Parathyroid adenoma (tissue), 2 donors: ENCODE measurements around the gene HRH2.
"Not testable (repeated sequence)": the region's sequence is repeated elsewhere in the genome, so short reads cannot be mapped to it uniquely, and the experiment has no call there.

Experiments used
- H2AFZ ChIP-seq: fragments of 300-600 bp; sonication (generic); one replicate; pipeline ENCODE4 v1.7.0; 2017; ENCODE audit warnings: antibody characterized with exemption, mild to moderate bottlenecking
- H3K27ac ChIP-seq: fragments of 300-600 bp; sonication (generic); one replicate; pipeline ENCODE4 v1.7.0; 2017
- H3K27me3 ChIP-seq: fragments of 300-600 bp; sonication (generic); one replicate; pipeline ENCODE4 v1.7.0; 2017; ENCODE audit warnings: low read length; ENCODE audit not compliant: control insufficient read depth, insufficient read depth
- H3K36me3 ChIP-seq: fragments of 300-600 bp; sonication (generic); one replicate; pipeline ENCODE4 v1.7.0; 2017; ENCODE audit warnings: low read length; ENCODE audit not compliant: control insufficient read depth, insufficient read depth
- H3K4me1 ChIP-seq: fragments of 300-600 bp; sonication (generic); one replicate; pipeline ENCODE4 v1.7.0; 2017; ENCODE audit warnings: control low read depth
- H3K4me2 ChIP-seq: fragments of 300-600 bp; sonication (generic); one replicate; pipeline ENCODE4 v1.7.0; 2017; ENCODE audit warnings: low read length
- H3K4me3 ChIP-seq: fragments of 300-600 bp; sonication (generic); one replicate; pipeline ENCODE4 v1.7.0; 2017; ENCODE audit warnings: low read depth, low read length
- H3K79me2 ChIP-seq: fragments of 300-600 bp; sonication (generic); one replicate; pipeline ENCODE4 v1.7.0; 2017; ENCODE audit warnings: control low read depth
- H3K9ac ChIP-seq: fragments of 300-600 bp; sonication (generic); one replicate; pipeline ENCODE4 v1.7.0; 2017; ENCODE audit warnings: mild to moderate bottlenecking
- H3K9me3 ChIP-seq: fragments of 300-600 bp; sonication (generic); one replicate; pipeline ENCODE4 v1.7.0; 2017; ENCODE audit warnings: low read length; ENCODE audit not compliant: control insufficient read depth
- TF ChIP-seq, protein P1 (sequence below): fragments of 300-600 bp; sonication (generic); IDR thresholded peaks from one replicate; pipeline ENCODE4 v1.7.0; 2017; ENCODE audit warnings: antibody characterized with exemption, mild to moderate bottlenecking
- donor health status: primary hyperparathyroidism.

Gene HRH2

DNA sequence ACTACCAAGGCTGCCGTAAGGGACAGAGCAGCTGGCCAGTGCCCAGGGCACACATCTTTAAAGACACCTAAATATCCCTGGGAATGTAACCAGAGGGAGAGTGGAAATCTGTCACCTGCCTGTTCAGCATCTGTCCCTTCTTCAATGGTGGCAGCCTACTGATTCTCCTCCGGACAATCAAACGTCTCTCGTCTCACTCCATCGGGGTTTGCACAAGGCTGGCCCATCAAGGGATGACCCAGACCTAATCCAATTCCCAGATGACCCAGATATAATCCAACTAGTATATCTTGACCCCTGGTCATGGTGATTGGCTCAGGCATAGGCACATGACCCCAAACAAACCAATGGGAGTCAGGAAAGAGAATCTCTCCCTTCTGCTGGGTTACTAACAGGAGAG is 93.5 kb downstream of the HRH2 start:
- Histone ChIP-seq H3K36me3 (no peaks in the 10 kb centered on the region), H3K27me3 (no peaks in the 10 kb centered on the region), H3K27ac (no peak overlapping the region), H2AFZ (no peak overlapping the region), H3K9me3 (no peaks in the 10 kb centered on the region), H3K9ac (no peak overlapping the region), H3K4me1 (no peaks in the 10 kb centered on the region), H3K79me2 (no peaks in the 10 kb centered on the region), H3K4me3 (no peak overlapping the region), H3K4me2 (no peak overlapping the region)
- TF ChIP-seq, protein P1, sequence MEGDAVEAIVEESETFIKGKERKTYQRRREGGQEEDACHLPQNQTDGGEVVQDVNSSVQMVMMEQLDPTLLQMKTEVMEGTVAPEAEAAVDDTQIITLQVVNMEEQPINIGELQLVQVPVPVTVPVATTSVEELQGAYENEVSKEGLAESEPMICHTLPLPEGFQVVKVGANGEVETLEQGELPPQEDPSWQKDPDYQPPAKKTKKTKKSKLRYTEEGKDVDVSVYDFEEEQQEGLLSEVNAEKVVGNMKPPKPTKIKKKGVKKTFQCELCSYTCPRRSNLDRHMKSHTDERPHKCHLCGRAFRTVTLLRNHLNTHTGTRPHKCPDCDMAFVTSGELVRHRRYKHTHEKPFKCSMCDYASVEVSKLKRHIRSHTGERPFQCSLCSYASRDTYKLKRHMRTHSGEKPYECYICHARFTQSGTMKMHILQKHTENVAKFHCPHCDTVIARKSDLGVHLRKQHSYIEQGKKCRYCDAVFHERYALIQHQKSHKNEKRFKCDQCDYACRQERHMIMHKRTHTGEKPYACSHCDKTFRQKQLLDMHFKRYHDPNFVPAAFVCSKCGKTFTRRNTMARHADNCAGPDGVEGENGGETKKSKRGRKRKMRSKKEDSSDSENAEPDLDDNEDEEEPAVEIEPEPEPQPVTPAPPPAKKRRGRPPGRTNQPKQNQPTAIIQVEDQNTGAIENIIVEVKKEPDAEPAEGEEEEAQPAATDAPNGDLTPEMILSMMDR, result no peak

DNA sequence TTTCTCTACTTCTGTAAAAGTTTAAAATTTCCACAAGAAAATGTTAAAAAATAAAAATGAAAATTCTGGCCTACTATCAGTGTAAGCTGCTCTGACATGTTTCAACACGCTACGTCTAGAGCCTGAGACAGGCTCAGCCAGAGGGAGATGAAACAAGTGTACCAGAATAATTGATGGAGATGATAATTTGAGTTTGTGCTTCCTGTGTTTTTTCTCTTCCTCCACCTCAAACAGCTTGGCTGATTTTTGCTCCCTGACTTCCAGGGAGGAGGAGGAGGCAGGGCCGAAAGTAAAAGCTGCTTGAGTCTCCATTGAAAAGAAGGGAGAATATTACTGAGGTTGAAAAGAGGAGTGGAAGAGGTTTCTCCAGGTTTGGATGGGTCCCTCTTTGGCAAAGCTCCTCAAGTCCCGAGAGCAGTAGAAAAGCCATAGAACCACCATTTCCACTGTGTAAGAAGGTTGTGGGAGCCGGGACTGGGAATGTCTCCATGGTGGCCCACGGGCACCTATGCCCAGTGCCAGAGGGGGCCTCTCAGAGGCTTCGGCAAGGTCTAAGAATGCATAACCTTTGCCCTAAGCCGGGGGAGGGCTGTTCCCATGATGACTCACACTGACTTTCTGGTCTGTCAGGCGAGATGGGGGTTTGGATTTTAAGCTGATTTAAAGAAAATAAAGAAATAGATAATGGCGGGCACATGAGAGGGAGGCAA is 95.1 kb downstream of the HRH2 start:
- Histone ChIP-seq H3K4me3 (no peak overlapping the region), H3K27ac (no peak overlapping the region), H3K79me2 (no peaks in the 10 kb centered on the region), H3K27me3 (no peaks in the 10 kb centered on the region), H3K4me1 (no peaks in the 10 kb centered on the region), H3K9ac (no peak overlapping the region), H2AFZ (no peak overlapping the region), H3K4me2 (no peak overlapping the region), H3K9me3 (no peaks in the 10 kb centered on the region), H3K36me3 (no peaks in the 10 kb centered on the region)
- TF ChIP-seq, protein P1, result no peak

DNA sequence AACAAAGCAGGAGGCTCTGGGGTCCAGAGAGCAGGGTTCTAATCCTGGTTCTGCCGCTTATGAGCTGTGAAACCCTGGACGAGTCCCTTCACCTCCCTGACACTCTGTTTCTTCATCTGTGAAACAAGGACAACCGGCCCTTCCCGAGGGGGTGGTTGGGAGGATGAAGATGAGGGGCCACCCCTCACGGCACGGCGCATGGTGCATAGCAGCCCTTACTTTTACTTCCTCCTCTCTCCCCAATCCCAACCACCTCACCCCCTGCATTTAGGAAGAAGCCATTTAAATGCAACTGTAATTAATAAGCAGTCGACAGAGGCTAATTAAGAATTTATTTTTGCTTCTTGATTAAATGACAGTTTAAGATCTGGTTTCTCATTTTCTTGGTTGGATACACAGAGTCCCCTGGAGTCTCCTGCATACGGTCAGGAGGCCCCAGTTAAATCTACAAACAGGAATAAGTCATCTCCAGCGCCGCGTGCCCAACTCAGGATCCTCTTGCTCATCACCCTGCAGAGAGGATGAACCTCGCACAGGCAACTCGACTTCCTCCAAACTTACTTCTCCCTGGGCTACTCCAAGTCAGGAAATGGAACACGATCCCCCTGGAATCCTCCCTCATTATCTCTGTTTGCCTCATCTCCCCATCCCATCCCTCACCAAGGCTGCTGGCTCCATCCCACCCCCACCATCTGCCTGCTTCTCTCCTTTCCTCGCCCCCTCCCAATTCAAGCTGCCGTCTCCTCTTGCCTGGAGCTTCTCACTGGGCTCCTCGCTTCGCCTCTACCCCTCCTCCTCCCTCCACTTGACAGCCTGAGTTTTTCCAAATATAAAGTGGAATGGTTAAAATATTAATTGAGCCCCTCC is 95.9 kb downstream of the HRH2 start:
- H2AFZ ChIP-seq, result no peak overlapping the region
- TF ChIP-seq, protein P1, result no peak
- H3K27me3 ChIP-seq, result no peaks in the 10 kb centered on the region
- no peaks in the 10 kb centered on the region for H3K9me3 ChIP-seq
- H3K79me2 ChIP-seq, result no peaks in the 10 kb centered on the region
- H3K27ac ChIP-seq, result no peak overlapping the region
- H3K4me2 ChIP-seq, result no peak overlapping the region
- H3K4me1 ChIP-seq, result no peaks in the 10 kb centered on the region
- H3K4me3 ChIP-seq, result no peak overlapping the region
- H3K9ac ChIP-seq, result no peak overlapping the region
- no peaks in the 10 kb centered on the region for H3K36me3 ChIP-seq

DNA sequence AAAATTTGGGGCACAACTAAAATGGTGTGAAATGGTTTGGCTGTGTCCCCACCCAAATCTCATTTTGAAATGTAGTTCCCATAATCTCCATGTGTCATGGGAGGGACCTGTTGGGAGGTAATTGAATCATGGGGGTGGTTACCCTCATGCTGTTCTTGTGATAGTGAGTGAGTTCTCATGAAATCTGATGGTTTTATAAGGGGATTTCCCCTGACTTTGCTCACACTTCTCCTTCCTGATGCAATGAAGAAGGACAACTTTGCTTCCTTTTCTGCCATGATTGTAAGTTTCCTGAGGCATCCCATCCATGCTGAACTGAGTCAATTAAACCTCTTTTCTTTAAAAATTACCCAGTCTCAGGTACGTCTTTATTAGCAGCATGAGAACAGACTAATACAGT is 102.1 kb downstream of the HRH2 start:
- H3K79me2 ChIP-seq, H2AFZ ChIP-seq, H3K36me3 ChIP-seq, H3K9me3 ChIP-seq, H3K4me1 ChIP-seq, H3K4me2 ChIP-seq, H3K27me3 ChIP-seq, H3K4me3 ChIP-seq, H3K27ac ChIP-seq, H3K9ac ChIP-seq: not testable (repeated sequence)
